ENCODE measurements around the gene PRDX5. TPM values are rescaled to one million over a fixed set of nuclear protein-coding genes. Genes with fewer than 3 reads are reported as not detected.
A peak's percentile ranks its signal among the peaks of the same experiment; 100 is the strongest.

PRDX5 gene
- total and polyA plus RNA-seq, 9 of the 15 experiments (the other 6 are each of a cell fraction or from before 2014, with no cell fraction given): 40.8 to 327 (median 204) TPM

GRCh38 chr11:64317325-64317960, 478 bp upstream of the PRDX5 start, which contains the start of gene TRMT112 (continued):
- TF ChIP-seq CHD7 (IDR thresholded peaks at IDR 0.05; ENCODE audit: low read depth, low read length) (no peak), ASH1L (IDR thresholded peaks at IDR 0.05; ENCODE audit: borderline replicate concordance, low read depth, partially characterized antibody) (peak; percentile 69), ERF (CRISPR knock-in tag; IDR thresholded peaks at IDR 0.05) (no peak), TBL1XR1 (IDR thresholded peaks at IDR 0.05; ENCODE audit: low read length in 2 of 2) (no peak), PKNOX1 (IDR thresholded peaks at IDR 0.05) (peak; percentile 72), MED1 (CRISPR knock-in tag; IDR thresholded peaks at IDR 0.05; ENCODE audit: borderline replicate concordance) (no peak), ZBTB1 (CRISPR knock-in tag; IDR thresholded peaks at IDR 0.05; ENCODE audit: borderline replicate concordance, low read depth) (no peak), RBBP5 (IDR thresholded peaks at IDR 0.05; ENCODE audit: borderline replicate concordance, insufficient read depth, low read length, poor library complexity, severe bottlenecking) (peak; percentile 32), SAFB2 (IDR thresholded peaks at IDR 0.05; ENCODE audit: borderline replicate concordance, low read depth, low read length, severe bottlenecking) (no peak), HDAC2 (IDR thresholded peaks at IDR 0.05) (peak; percentile 49; the same call in 1 of the 2 replicates), HES1 (IDR thresholded peaks at IDR 0.05; ENCODE audit: low read depth) (peak; percentile 71), MITF (IDR thresholded peaks at IDR 0.05) (peak; percentile 93; the same call in 1 of the 2 replicates)
